ENCODE measurements around the gene NFE2L3.
"Not testable (repeated sequence)": the region's sequence is repeated elsewhere in the genome, so short reads cannot be mapped to it uniquely, and the experiment has no call there.

The NFE2L3 gene, protein sequence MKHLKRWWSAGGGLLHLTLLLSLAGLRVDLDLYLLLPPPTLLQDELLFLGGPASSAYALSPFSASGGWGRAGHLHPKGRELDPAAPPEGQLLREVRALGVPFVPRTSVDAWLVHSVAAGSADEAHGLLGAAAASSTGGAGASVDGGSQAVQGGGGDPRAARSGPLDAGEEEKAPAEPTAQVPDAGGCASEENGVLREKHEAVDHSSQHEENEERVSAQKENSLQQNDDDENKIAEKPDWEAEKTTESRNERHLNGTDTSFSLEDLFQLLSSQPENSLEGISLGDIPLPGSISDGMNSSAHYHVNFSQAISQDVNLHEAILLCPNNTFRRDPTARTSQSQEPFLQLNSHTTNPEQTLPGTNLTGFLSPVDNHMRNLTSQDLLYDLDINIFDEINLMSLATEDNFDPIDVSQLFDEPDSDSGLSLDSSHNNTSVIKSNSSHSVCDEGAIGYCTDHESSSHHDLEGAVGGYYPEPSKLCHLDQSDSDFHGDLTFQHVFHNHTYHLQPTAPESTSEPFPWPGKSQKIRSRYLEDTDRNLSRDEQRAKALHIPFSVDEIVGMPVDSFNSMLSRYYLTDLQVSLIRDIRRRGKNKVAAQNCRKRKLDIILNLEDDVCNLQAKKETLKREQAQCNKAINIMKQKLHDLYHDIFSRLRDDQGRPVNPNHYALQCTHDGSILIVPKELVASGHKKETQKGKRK

DNA sequence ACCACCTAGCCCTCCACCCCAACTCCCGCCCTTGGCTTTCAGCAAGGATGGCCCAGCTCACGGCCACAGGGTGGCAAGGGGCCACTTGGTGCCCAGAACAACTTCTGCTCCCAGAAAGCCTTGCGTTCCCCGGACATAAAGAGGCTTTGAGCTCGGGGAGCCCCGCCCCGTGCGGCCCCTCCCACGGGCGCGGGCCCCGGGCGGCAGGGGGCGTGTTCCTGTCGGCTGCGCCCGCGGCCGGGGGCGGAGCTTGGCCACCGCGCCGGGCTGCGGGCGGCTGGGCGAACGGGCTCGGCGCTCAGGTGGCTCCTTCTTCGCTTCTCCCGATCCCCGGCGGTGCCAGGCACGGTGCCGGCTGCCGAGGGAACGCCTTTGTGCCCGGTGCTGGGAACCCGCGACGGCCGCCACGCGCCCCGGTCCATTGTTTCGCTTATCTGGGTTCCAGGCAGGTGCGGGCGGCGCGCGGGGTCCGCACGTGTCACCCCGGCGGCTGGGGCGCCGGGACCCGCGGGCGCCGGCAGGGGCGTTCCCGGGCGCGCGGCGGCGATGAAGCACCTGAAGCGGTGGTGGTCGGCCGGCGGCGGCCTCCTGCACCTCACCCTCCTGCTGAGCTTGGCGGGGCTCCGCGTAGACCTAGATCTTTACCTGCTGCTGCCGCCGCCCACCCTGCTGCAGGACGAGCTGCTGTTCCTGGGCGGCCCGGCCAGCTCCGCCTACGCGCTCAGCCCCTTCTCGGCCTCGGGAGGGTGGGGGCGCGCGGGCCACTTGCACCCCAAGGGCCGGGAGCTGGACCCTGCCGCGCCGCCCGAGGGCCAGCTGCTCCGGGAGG is at the start of gene NFE2L3:
Gene NFE2L3 (plus strand): TSS at position 246 of the 829 bp plus-strand sequence. CDS start 301 bp downstream, at position 547.
- in situ Hi-C loops (cut with MboI; ENCODE audit: low sequenced_read_pairs): no loop called here

- in situ Hi-C loops (cut with MboI; ENCODE audit: low sequenced_read_pairs): no loop called here
These were observed 48.4 kb upstream of the NFE2L3 start for GRCh38 chr7:26103596-26103995.

DNA sequence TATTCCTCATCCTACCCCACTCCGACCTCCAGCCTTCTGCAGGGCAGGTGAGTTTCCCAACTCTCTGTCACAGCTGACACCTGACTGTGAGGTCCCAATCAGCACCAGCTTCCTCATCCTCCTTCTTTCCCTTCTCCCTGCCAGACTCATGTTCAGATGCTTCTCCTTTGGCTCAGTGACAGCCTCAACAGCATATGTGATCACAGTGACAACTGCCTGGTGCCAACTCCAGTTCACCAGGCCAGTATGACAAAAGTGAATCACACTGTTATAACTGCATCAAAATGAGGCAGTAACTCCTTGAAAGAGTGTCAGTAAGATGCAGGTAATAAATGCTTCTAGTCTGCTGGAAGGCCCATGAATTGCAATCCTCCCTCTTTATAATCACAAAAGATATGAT is 46.8 kb upstream of the NFE2L3 start:
- in situ Hi-C loops (cut with MboI; ENCODE audit: low sequenced_read_pairs): no loop called here

- in situ Hi-C loops (cut with MboI; ENCODE audit: low sequenced_read_pairs): no loop called here
These were observed 46.1 kb upstream of the NFE2L3 start for GRCh38 chr7:26105931-26106330.

GRCh38 chr7:26112203-26112740 is 39.7 kb upstream of the NFE2L3 start:
- in situ Hi-C loops (cut with MboI; ENCODE audit: low sequenced_read_pairs): no loop called here

DNA sequence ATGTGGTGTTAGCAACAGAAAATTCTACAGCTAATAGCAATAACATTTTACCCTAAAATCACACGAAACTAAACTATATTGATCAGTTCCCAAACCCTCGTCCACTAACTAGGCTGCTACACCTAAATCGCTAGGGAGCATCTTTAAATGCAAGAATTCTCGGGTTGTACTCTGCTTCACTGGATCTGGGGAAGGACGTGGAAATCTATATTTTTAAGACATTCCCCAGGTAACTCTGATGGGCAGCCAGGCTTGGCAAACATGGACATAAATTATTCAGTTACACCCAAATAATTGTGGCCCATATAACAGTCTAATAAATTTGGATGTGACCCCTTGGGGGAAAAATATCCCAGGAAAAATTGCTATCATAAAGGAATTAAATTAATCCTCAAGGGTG is 36.3 kb upstream of the NFE2L3 start:
- in situ Hi-C loops (cut with MboI; ENCODE audit: low sequenced_read_pairs): no loop called here

DNA sequence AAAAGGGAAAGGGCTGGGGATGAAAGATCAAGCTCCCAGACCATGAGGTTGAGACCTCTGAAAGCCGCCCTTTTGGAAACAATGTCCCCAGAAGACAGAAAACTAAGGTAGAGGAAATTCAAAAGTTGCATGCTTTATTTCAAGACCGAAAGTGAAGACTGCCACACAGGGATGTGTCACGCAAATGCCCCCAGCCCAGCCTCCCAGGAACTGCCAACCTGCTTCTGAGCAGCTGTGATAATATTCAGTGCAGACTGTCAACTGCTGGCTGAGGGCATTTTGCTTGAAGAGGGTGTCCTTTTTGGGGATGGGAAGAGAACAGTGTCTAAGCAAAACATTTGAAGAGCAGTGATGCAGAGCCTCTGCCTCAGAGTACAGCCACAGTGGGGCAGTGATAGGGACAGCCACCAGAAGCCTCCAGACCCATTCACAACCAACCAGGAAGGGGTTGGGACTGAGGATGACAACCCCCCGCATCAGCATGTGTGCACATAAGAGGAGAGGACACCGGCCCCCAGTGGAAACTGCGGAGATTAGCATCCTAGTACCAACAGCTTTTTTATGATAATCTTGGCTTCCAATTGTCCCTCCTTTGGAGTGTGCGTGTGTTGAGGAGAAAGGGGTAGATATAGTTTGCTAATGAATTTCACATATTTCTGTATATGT is 34.7 kb upstream of the NFE2L3 start:
- in situ Hi-C loops (cut with MboI; ENCODE audit: low sequenced_read_pairs): no loop called here

- in situ Hi-C loops (cut with MboI; ENCODE audit: low sequenced_read_pairs): no loop called here
These were observed 34.0 kb upstream of the NFE2L3 start for GRCh38 chr7:26117970-26118369.

- in situ Hi-C loops (cut with MboI; ENCODE audit: low sequenced_read_pairs): no loop called here
These were observed 29.3 kb upstream of the NFE2L3 start for GRCh38 chr7:26122745-26123144.

DNA sequence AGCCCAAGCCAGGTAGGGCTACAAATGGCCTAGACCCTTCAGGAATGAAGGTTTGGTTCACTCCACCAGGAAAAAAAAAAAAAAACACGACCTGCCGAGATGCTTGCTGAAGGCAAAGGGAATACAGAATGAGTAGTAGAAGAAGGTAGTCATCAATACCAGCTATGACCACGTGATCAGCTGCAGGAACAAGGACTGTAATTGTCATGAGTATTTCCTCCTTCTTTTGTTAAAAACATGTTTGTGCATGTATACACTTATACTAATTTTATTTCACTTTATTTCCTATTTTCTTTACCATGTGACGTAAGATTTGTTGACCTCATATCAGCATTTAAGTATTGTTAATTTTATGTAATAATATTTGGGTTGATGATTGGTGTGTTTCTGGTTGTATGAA is 27.2 kb upstream of the NFE2L3 start:
- in situ Hi-C loops (cut with MboI; ENCODE audit: low sequenced_read_pairs): not testable (repeated sequence)

GRCh38 chr7:26127411-26127810 is 24.6 kb upstream of the NFE2L3 start:
- in situ Hi-C loops (cut with MboI; ENCODE audit: low sequenced_read_pairs): no loop called here

- in situ Hi-C loops (cut with MboI; ENCODE audit: low sequenced_read_pairs): no loop called here
These were observed 20.9 kb upstream of the NFE2L3 start for GRCh38 chr7:26131056-26131589.

GRCh38 chr7:26135076-26135475 is 16.9 kb upstream of the NFE2L3 start:
- in situ Hi-C loops (cut with MboI; ENCODE audit: low sequenced_read_pairs): no loop called here

DNA sequence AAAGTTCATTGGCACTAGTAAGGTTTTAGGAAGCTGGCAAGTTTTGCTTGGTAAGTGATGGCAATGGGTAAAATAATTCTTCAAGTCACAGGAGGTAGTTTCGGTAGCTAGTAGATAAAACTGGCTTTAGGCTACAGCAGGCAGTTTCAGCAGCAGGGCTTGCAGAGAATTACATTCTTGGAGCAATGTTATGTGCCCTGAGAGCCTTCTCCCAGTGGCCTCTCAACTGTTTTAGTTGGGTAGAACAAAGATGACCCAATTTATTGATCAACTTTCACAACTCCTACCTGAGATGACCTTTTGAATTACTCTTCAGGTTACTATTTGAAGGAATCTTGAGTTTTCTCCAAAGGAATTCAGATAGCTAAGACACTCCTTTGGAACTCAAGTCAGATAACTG is 16.4 kb upstream of the NFE2L3 start:
- in situ Hi-C loops (cut with MboI; ENCODE audit: low sequenced_read_pairs): no loop called here

DNA sequence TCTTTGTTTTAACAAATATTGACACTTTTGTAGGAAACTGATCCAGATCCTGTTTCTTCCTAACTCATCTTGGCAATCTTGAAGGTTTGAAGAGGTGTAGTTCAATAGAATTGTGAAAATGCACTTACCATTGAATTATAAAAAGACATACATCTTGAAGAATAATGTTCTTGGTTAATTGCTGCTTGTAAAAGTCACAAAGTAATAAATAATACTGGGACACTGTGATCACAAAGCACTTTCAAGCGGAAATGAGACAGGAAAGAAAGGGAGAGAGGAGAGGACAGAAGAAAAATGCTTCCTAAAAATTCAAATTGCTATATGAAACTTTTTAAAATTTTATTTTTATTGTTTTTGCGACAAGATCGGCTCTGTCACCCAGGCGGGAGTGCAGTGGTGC is 15.2 kb upstream of the NFE2L3 start:
- in situ Hi-C loops (cut with MboI; ENCODE audit: low sequenced_read_pairs): no loop called here

DNA sequence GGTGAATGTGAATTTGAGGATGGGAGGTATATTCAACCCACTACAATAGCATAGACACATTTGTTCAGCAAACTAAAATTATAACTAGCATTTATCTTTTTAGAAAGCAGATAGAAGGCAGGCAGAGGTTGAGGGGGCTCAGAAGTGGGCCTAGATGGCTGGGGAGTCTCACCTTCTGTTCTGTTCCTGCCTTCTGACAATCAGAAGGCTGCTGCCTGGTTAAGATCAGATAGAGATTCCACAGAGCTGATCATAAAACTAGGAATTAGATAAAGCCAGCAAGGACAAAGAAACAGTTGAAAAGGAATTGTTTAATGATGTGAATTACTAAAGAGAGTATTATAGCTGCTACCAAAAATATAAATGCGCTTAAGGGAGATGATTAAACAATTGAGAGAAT is 11.6 kb upstream of the NFE2L3 start:
- in situ Hi-C loops (cut with MboI; ENCODE audit: low sequenced_read_pairs): no loop called here

DNA sequence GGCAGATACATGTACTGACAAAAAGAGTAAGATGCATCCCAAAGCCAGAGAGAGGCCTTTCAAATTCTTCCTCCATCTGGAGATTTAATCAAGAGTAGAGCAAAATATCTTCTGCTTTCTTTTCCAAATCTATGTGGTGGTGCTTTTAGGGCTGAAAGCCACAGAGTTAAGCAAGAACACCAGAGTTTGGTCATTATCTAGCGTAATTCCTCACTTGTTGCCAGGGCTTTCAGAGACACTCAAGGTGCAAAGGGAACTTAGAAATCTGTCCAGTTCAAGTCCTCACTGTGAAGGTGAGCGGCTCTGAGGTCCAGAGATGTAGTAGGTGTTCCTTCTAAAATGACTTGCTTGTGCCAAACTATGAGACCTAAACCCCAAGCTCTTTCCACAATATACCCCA is 10.9 kb upstream of the NFE2L3 start:
- in situ Hi-C loops (cut with MboI; ENCODE audit: low sequenced_read_pairs): no loop called here

- in situ Hi-C loops (cut with MboI; ENCODE audit: low sequenced_read_pairs): no loop called here
These were observed 8.5 kb upstream of the NFE2L3 start for GRCh38 chr7:26143298-26144048.

DNA sequence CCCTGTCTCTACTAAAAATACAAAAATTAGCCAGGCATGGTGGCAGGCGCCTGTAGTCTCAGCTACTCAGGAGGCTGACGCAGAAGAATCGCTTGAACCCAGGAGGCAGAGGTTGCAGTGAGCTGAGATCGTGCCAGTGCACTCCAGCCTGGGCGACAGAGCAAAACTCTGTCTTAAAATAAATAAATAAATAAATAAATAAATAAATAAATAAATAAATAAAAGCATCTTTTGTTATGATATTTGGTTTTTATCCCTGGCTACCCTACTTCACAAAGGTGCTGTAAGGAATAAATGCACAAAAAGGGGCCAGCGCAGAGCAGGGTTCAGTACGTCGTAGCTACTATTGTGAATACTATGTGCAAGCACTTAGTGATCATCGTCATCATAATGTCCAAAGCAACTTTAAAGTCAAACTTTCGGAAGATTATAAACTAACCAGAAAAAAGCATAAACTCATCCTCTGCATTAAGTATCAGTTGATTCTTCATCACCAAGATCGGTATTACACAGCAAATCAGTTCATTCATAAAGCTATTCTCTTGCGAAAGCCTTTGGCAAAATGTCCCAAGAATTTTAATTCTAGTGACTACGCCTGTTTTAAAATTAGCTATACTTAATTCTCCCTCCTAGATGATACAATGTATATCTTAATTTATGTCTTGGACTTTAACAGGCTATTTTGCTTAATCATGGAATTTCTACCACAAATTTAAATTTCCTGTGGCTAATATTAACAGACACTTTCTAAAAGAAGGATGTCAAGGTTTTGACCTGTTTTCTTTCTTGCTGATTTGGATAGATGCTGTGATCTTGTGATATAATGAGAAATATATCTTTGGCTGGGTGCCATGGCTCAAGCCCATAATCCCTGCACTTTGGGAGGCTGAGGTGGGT is 7.6 kb upstream of the NFE2L3 start:
- in situ Hi-C loops (cut with MboI; ENCODE audit: low sequenced_read_pairs): no loop called here

Measured in HL-60/S4 (cell line).